ENCODE measurements around the gene GUCY2D.
"Not testable (repeated sequence)": the region's sequence is repeated elsewhere in the genome, so short reads cannot be mapped to it uniquely, and the experiment has no call there.

GUCY2D gene

DNA sequence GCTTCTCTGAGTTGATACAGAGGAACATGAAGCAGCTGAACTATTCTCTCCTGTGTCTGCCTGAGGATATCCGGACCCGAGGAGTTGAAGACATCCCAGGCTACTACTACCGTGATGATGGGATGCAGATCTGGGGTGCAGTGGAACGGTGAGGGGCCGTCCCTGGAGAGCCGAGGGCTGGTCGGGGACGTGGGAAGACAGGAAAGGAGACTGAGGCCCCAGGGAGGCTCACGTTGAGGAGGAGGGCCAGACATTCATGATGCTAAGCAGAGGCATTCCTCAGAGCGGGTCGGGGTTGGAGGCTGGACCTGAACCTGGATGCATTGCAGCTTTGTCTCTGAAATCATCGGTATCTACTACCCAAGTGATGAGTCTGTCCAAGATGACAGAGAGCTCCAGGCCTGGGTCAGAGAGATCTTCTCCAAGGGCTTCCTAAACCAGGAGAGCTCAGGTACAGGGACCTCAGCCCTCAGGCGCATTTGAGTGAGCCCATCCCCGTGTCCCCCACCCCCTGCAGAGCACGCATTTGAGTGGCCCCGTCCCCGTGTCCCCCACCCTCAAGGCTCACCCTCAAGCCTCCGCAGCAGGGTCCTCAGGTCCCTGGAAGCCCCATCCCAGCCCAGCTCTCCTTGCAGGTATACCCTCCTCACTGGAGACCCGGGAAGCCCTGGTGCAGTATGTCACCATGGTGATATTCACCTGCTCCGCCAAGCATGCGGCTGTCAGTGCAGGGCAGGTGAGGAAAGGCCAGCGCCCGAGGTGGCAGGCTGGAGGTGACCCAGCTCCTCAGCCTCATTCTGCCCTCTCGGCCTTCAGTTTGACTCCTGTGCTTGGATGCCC, 44.7 kb downstream of the GUCY2D start:
- DNase-seq = no peak

DNA sequence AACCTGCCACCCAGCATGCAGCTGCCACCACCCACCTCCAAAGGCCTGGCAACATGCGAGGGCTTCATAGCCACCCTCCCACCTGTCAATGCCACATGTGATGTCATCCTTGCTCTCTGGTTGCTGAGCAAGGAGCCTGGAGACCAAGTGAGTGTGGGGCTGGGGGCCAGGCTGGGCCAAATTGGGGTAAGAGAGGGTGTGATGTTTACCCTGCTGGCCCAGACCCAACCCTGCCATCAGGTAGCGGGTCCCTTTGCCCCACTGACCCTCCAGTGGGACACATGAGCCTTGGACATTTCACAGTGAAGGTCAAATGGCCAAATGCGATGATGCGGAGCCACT, 45.3 kb downstream of the GUCY2D start:
- no peak for DNase-seq

DNA sequence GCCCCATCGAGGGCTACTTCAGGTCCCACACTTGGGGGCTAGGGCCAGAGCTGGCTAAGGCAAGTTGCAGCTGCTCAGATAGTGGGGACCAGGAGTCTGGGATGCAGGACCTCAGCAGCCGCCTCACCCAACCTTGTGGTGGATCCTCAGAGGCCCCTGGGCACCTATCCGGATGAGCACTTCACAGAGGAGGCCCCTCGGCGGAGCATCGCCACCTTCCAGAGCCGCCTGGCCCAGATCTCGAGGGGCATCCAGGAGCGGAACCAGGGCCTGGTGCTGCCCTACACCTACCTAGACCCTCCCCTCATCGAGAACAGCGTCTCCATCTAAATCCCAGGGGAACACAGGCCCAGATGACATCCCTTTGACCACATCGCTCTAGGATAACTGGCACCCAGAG, 45.8 kb downstream of the GUCY2D start:
- DNase-seq = no peak

DNA sequence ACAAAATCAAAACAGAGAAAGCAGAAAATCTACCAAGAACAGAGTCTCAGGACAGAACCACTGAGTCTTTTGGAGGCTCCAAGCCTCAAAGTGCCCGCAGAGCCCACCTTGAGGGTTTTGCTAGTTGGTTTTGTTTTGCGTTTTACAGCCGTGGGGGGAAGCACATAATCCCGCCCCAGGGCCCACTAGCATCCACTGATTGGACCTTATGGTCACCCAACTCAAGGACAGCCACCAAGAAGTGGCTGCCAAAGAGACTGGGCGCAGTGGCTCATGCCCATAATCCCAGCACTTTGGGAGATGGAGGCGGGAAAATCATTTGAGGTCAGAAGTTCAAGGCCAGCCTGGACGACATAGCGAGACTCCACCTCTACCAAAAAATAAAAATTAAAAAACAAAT, 46.3 kb downstream of the GUCY2D start:
- DNase-seq = no peak

DNA sequence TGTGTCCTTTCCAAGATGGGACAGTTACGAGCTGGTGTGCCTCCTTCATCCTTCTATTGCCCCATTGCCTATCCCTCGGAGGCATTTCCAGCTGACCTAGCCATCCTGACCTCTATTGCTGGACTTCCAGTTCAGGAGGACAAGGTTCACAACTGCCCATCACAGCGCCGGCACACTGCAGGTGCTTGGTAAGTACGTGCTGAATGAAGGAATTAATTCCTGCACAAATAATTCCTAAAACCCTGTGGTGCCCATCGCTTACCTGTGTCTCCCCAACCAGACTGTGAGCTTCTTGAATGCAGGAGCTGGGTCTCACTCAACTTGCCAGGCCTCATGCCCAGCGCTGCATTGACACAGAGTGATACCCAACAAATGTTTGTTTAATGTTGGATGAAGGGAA, 49.4 kb downstream of the GUCY2D start:
- DNase-seq = no peak

DNA sequence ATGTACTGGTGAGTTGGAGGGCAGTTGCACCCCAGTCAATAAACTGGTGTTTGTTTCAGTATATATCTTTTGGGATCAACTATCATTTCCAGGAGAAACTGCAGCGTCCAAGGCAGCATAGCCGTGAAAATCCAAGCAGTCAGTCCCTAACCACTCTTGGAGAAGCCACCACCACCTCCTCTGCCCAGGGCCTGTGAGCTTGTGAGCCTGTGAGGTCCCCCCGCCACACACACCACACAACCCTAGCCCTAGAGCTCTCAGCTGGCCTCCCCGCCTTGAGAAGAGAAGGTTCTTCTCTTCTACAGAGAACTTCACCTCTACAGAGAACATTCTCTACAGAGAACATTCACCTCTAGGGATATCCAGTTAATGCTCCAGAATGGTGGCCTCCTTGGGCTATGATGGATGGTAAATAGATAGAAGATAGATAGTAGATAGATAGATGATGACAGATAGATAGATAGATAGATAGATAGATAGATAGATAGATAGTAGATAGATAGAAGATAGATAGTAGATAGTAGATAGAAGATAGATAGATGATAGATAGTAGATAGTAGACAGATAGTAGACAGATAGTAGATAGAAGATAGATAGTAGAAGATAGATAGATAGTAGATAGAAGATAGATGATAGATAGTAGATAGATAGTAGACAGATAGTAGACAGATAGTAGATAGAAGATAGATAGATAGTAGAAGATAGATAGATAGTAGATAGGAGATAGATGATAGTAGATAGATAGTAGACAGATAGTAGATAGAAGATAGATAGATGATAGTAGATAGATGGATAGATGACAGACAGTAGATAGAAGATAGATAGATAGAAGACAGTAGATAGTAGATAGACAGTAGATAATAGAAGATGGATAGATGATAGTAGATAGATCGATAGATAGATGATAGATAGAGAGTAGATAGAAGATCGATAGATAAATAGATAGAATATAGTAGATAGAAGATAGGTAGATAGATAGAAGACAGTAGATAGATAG, 50.1 kb downstream of the GUCY2D start:
- DNase-seq = no peak

DNA sequence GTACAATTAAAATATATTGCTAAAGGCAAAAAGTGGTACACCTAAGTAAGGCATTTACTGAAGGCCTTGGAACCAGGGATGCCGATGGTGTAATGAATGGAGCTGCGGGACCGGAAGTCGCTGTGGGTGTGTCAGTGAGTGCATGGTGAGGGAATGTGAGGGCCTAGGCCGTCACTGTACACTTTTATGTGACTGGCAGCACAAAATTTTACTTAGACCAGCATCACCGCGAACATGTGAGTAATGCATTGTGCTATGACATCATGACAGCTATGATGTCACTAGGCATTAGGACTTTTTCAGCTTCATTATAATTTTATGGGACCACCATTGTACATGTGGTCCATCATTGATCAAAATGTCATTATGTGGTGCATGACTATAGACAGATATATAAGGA, 51.2 kb downstream of the GUCY2D start:
- DNase-seq = no peak

DNA sequence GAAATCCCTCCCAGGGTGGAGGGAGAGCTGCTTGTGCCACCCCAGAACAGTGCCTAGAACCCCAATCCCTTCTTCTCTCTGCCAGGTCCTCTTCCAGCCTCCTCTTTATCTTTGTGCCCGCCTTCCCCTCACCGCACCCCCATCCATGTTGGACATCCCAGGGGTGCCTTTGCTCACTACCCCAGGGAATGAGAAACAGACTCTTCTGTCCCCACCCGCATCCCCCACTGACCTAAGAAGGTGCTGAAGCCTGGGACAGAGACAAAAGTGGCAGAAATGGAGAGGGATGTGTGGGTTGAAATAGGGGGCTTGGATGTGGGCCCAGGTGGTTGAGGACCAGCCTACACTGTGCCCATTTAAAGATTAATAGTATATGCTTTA, 53.4 kb downstream of the GUCY2D start:
- DNase-seq = no peak

DNA sequence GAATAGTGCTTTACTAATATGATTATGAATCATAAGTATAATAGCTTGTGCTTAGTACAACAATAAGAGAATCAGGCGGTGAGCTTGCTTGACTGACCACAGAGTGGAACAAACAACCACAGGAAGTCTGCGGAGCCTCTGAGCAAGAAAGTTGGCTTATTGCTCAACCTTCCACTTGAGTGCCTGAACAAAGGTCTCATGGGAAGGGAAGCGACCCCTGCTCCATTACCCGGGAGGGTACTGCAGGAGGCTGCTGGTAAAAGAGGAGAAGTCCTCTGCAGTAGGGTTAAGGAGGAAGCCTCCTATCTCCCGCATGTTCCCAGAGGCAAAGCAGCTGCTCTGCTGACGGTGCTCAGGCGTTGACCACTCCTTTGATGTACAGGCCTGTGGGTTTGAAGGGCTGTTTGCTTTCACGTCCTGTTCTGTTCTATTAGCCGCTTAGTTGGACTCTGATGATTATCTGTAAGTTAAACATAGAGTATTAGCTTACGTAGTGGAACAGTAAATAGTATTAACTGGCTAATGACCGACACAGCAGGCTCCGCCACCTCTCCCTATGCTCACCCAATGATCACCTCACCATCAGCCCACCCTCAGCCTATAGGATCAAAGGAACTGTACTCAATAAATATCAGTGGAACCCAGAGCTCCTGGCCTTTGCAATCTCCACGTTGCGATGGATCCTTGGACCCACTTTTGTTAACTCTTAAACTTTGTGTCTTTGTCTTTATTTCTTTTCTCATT, 54.0 kb downstream of the GUCY2D start:
- no peak for DNase-seq

DNA sequence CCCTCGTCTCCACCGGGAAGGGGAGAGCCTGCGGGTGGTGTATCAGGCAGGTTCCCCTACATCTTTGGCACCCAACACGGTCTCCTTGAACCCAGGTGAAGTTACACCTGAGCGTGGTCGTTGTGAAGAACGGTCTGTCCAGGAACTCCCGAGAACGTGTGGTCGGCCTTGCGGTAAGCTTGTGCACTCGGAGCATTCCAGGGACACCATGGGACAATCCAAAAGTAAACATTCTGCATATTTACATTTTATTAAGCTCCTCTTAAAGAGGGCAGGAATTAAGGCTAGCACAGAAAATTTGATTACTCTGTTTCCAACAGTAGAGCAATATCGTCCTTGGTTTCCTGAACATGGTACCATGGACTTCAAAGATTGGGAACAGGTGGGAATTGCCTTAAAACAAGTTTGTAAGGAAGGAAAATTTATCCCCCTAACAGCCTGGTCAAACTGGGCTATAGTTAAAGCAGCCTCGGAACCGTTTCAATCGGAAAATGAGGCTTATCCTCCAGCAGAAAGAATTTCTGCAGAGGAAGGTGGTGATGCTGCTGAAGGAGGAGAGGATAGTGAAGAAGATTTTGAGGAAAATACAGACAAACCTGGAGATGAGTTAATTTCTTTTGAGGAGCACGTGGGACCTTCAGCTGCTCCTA, 54.7 kb downstream of the GUCY2D start:
- no peak for DNase-seq

DNA sequence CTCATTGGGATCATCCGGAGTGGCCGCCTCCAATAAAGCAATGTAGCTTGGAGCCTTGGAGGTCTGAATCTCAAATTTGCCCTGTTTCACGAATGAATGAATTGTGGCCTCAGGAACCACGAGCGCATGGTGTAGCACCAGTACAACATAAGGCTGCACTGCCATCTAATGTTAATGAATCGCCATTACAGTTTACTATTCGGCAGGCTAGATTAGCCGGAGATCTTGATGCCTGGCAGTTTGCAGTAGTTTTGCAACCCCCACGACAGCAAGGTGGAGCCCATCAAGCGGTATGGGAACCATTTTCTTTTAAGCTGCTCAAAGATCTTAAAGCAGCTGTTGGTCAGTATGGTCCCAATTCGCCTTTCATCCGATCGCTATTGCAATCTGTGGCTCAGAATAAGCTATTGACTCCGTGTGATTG, 55.3 kb downstream of the GUCY2D start:
- peak; percentile 70 for DNase-seq

DNA sequence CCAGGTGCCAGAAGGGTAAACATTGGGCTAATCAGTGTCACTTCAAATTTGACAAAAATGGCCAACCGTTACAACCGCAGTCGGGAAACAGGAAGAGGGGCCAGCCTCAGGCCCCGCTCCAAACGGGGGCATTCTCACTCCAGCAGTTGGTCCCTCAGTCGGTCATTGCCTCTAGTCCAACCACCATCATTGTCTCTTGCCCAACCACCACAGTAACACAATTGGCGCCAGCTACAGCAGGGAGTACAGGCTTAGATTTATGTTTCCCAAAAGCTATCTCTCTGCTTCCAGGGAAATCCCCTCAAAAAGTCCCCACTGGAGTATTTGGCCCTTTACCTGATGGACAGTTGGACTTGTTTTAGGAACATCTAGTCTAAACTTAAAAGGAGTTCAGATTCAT, 56.7 kb downstream of the GUCY2D start:
- DNase-seq = peak; percentile 40

DNA sequence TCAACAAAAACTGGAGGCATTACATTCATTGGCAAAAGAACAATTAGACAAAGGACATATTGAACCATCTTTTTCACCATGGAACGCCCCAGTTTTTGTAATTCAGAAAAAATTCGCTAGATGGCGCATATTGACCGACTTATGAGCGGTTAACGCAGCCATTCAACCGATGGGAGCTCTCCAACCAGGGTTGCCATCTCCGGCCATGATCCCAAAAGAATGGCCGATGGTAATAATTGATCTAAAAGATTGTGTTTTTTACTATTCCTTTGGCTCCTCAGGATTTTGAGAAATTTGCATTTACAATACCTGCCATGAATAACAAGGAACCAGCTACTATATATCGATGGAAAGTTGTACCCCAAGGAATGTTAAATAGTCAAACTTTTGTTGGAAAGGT, 57.9 kb downstream of the GUCY2D start:
- peak; percentile 72 for DNase-seq

DNA sequence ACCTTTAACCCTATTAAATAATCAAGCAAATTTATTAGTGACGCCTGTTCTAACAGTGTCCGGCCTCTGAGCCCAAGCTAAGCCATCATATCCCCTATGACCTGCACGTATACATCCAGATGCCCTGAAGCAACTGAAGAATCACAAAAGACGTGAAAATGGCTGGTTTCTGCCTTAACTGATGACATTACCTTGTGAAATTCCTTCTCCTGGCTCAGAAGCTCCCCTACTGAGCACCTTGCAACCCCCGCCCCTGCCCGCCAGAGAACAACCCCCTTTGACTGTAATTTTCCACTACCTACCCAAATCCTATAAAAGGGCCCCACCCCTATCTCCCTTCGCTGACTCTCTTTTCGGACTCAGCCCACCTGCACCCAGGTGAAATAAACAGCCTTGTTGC, 59.4 kb downstream of the GUCY2D start:
- DNase-seq = not testable (repeated sequence)

DNA sequence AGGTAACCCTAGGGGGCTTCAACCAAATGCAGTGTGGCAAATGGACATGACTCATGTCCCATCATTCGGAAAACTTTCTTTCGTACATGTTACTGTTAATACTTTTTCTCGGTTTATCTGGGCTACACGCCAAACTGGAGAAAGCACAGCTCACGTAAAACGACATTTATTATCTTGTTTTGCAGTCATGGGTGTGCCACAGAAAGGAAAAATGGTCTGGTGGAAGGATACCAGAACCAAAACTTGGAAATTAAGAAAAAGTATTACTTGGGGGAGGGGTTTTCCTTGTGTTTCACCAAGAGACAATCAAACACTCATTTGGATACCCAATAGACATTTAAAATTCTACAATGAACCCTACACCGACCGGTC, 60.0 kb downstream of the GUCY2D start:
- no peak for DNase-seq

DNA sequence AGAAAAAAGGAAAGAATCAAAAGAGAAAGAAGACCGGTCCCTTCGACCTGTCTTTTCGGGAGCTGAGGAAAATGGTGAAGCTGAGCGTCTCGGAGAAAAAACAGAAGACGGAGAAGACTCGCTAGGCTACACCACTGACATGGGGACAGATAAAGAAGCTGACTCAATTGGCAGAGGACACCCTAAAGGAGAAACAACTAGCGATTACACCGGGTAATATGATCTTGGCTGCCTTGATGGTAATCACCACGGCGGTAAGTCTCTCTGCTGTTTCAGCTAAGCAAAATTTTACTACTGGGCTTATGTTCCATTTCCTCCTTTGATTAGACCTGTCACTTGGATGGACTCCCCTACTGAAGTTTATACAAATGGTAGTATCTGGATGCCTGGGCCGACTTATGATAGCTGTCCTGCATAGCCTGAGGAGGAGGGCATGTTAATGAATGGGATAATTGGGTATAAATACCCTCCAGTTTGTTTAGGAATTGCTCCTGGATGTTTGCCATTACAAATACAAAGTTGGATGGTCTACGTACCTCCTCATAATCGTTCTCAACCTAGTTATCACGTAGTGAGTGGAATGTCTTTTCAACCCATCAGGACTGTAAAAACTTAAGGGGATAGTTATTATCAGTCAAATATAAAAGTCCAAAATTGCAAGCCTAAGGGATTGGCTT, 60.5 kb downstream of the GUCY2D start:
- peak; percentile 68 for DNase-seq

DNA sequence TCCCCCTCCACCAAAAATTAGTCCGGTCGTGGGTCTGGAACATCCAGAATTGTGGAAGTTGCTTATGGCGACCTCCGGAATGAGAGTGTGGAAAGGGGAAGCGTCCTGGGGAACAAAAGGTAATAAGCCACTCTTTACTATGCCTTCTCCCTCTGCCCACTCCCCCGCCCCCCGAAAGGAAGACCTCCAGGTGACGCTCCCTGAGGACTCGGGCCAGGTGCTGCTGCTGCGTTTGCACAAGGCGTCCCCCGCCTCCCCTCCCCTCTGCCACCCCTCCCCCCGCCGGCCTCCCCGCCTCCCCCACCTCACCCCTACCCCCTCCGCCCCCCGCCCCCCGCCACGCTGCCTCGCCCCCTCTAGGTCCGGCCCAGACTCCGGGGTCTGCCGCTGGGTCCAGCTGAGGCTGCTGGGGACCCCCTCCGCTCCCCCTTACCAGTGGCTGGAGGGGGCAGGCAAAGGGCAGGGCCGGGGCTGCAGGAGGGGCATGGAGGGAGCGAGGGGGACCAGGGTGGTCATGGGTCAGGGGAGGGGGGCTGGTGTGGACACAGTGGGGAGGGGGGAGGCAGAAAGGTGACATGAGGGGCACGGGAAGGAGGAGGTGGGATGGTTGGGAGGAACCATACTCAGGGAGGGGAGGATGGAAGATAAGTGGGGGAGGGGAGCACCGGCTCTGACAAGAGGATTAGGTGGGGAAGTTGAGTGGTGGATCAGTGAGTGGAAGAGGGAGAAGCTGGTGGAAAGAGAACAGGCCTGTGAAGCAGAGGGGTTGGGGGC, 61.5 kb downstream of the GUCY2D start:
- peak; percentile 9 for DNase-seq

DNA sequence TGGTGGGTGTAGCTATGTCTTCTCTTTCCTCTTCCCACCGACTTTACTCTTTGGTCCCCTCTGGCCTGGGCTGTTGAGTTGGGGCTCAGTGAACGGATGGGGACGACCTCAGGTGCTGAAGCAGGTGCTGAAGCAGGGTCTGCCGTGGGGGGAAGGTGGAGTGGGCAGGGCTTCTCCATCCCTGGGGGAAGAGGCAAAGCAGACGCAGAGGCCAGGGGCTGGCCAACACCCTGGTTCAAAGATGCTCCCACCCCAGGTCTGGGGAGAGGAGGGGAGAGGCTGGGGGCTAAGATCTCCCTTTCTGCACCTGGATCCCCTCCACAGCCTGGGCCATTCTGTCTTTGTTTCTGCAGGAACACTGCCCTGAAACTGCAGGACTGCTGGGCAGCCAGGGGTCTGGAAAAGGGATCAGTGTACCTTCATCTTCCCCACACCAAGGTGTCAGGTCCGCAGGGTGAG, 62.2 kb downstream of the GUCY2D start:
- DNase-seq = no peak

DNA sequence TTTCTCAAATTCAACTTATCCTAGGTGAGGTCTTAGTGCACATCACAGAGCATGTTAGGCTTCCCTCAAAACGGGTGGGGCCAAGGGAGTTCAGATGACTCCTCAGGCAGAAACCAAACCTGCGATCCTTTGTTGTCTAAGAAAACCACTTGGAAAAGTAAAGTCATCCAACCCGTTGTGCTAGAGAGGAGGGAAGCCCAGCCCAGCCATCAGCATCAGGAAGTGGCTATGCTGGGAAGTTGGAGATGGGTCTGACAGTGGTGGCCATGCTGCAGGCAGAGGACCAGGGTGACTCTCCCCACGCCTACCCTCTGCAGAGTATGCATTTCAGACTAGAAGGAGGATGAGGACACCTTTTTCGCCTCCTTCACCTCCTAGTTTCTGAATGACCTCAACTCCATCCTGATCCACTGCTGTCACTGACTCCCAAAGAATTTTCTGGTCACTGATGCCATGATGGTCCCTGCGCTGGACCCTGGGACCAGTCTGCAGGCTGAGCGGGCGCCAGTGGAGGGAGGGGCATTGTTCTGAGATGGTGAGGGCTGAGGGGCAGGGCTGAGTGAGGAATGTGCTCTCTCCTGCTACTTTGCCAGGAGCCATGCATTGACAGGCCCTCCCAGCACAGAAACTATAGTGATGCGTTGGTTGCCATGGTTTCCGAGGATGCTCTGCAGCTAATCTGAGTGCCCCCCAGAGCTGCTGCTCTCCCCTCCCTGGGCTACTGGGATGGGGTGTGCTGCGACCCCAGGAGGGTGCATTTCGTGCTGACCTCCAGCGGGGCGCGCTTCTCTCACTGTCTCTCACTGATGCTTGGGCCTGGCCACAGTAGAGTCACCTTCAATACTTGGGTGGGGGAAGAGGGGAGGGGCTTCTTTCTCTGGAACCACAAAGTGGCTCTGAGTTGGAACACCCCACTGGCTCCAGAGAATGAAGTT, 64.7 kb downstream of the GUCY2D start:
- DNase-seq = no peak

DNA sequence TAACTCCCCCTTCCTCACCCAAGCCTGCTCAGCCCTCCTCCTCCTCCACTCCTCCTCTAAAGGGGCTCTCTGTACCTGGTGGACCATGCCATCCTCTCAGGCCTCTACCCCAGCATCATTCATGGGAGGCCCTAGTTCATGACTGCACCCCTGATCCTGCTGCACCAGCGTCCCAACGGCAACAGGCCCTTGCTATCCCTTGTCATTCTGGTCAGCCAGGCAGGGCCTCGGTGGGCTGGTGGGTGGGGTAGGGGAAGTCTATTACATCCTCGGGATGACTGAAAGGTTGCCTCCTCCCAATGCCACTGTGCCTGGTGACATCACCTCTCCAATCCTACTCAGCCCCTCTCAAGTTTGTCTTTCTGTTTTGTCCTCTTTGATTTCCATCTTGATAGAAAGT, 65.4 kb downstream of the GUCY2D start:
- DNase-seq = no peak
